Fibroblast of the aortic adventitia (primary cell): ENCODE measurements around the gene ALDH1A3. TPM values are rescaled to one million over a fixed set of nuclear protein-coding genes. Genes with fewer than 3 reads are reported as not detected.
A peak's percentile ranks its signal among the peaks of the same experiment; 100 is the strongest.

Experiments
- DNase-seq: peaks from one replicate; pipeline ENCODE4 v3.0.0-alpha.2; 2010; ENCODE audit warnings: low read depth
- H3K4me3 ChIP-seq: 2 replicates; pipeline ENCODE4 v1.5.1; 2011; ENCODE audit warnings: low read depth, mild to moderate bottlenecking, control low read depth, low read length, moderate library complexity
- CTCF ChIP-seq: IDR thresholded peaks from 2 replicates; pipeline ENCODE4 v1.5.1; 2011; ENCODE audit warnings: mild to moderate bottlenecking, low read length, control low read depth, inconsistent platforms; ENCODE audit not compliant: insufficient read depth
- total RNA-seq: library from RNA; depleted of rRNA; stranded (reverse); fragments of >200 nt; gene quantifications from 2 replicates; pipeline ENCODE4 v1.2.3, GENCODE V29; 2012; ENCODE audit warnings: low replicate concordance

ALDH1A3 gene
- total RNA-seq, 1 donor = 189 TPM

GRCh38 chr15:100939791-100940190 lies 60.2 kb downstream of the ALDH1A3 start:
- no peak overlapping the region for H3K4me3 ChIP-seq
- TF ChIP-seq CTCF = no peak
- no peak for DNase-seq

- TF ChIP-seq CTCF = no peak
- no peak for DNase-seq
- no peak overlapping the region for H3K4me3 ChIP-seq
Observed at GRCh38 chr15:100940767-100941379, 61.2 kb downstream of the ALDH1A3 start.

DNA sequence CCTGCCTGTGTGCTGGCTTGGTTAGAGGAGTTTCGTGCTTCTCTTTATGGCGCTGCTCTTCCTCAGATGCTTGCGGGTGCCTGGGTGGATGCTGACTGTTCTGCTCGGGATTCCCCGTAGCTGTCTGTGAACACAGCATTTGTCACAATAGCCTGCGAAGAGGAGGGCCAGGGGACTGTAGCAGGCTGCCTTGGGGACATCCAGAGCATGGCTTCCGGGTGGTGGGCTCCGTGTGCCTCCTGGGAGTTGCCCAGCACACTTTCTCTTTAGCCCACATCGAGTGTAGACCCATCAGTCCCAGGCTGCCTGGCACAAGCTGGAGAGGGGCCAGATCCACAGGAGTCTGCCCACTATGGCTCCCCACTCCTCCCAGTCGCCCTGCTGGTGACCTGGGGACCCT lies 61.9 kb downstream of the ALDH1A3 start:
- no peak for TF ChIP-seq CTCF
- no peak overlapping the region for H3K4me3 ChIP-seq
- DNase-seq = no peak

DNA sequence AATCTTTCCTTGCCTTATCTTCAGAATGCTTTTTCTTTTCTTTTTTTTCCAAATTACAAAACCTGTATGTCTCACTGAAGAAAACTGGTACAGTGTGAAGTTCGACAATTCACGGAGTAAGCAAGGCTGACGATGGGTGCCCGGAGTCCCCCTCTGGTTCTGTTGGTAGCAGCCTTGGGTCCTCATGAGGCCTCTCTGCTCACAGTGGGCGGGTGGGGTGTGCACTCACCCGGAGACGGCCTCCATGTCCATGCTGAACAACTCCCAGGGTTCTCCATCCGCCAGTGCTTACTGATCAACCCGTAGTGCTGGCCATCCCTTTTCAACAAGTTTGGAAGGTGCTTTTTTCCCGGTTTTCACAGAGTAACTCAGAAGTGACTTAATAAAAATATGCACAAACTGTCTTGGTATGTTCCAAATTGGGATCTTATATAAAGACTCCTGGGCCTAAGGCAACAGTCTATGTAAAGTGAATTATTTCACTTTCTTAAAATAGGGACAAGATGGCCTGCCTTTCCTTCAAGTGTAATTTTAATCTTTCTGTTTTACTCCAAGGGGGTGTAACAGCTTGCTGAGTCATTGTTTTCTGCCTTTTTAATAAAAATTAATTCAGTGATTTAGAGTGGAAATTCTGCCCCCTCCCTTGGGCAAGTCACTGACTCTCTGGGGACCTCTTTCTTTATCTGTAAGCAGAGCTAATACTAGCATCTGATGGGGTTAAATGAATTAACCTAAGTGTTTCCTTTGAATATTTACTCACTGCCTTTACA lies 63.2 kb downstream of the ALDH1A3 start:
- no peak for TF ChIP-seq CTCF
- H3K4me3 ChIP-seq = no peak overlapping the region
- DNase-seq = peak; percentile 42

DNA sequence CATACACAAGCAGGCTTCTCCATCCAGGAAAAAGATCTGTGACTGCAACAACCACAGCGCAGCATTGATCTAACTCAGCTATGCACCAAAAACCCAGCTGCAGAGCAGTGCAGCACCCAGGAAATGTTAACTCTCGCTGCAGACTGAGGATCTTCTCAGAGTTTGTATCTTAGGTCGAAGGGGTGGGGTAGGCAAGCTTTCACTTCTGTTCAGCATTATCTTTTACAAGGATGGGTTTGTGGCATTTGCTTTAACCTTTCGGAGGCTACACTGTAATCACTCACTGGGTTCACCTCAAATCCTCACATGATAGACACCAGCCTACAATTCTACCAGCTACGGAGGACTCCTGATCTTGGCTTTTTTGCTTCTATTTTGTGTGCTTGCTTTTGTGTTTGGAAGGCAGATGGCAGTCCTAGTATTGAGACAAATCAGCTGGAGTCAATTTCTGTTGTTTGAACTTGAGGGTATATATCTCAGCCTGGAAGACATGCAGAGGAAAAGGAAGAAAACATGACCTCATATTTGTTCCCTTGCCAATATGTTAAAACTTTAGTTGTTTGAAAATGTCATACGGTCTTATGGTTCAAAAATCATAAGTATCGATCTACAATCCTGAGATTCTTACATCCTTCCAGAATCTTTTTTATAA lies 64.7 kb downstream of the ALDH1A3 start:
- H3K4me3 ChIP-seq = no peak overlapping the region
- peak; percentile 17 for DNase-seq
- TF ChIP-seq CTCF = no peak

GRCh38 chr15:100944986-100945385 lies 65.4 kb downstream of the ALDH1A3 start:
- TF ChIP-seq CTCF = no peak
- H3K4me3 ChIP-seq = no peak overlapping the region
- DNase-seq = no peak
